Lower leg skin (tissue), 3 donors: ENCODE measurements around the gene CALB2.

Source experiments
- CTCF ChIP-seq, 3 donors: fragments of 450-650 bp; IDR thresholded peaks; one replicate each; pipeline ENCODE4 v1.5.1; 2016; ENCODE audit warnings: antibody characterized with exemption in 3 of 3, mild to moderate bottlenecking in 3 of 3, moderate library complexity in 2 of 3
- POLR2A ChIP-seq, 2 donors: fragments of 450-650 bp; IDR thresholded peaks; one replicate each; pipeline ENCODE4 v1.6.1; 2016 to 2017; ENCODE audit warnings: antibody characterized with exemption in 2 of 2, mild to moderate bottlenecking in 1 of 2, moderate library complexity in 1 of 2

GRCh38 chr16:71343078-71343477, 15.4 kb upstream of the CALB2 start:
- TF ChIP-seq CTCF (IDR thresholded peaks at IDR 0.05) (no peak), POLR2A (IDR thresholded peaks at IDR 0.05) (no peak)
